ENCODE data around the gene UBASH3A.

Gene UBASH3A

GRCh38 chr21:42423685-42424084 lies 20.0 kb downstream of the UBASH3A start:
- TF ChIP-seq CTCF (IDR thresholded peaks at IDR 0.05): no peak
- intact Hi-C loops (cut with DNase I; ENCODE audit: low total_unique reads): no loop called here
- H3K36me3 ChIP-seq: no peaks in the 10 kb centered on the region
- no peaks in the 10 kb centered on the region for H3K9me3 ChIP-seq
- no peak overlapping the region for H3K27ac ChIP-seq
- no peaks in the 10 kb centered on the region for H3K4me1 ChIP-seq
- peaks cover 0 to 31% of the 10 kb centered on the region in 2 donors for H3K27me3 ChIP-seq
- no peak overlapping the region for H3K4me3 ChIP-seq
- no peak for DNase-seq

DNA sequence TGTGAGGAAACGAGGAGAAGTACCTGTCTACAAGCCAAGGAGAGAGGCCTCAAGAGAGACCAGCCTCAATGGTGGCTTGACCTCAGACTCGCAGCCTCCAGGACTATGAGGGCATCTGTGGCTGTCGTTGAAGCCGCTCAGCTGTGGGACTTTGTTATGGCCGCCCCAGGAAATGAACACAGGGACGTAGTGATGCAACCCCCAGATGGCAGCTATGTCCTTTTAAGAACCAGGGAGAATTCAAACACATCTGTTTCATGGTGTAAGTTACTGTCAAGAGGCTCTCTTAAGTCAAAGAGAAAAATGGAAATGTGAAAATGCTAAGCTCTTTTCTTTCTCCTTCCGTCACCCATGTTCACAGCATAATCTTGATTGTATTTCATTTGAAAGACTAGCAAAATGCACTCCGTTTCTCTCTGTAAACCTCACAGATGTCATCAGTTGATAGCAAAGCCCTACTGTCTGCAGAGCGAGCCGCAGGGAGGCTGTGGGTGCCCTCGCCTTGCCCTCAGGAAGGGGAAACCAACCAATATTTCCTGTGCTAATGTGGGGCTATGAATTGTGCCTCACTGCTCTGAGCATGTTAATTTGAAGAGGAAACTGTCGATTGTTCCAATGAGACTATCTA lies 21.3 kb downstream of the UBASH3A start:
- Histone ChIP-seq H3K9me3 (no peaks in the 10 kb centered on the region), H3K4me1 (no peaks in the 10 kb centered on the region), H3K27ac (no peak overlapping the region), H3K27me3 (peaks cover 0 to 39% of the 10 kb centered on the region in 2 donors), H3K4me3 (no peak overlapping the region), H3K36me3 (no peaks in the 10 kb centered on the region)
- TF ChIP-seq CTCF (IDR thresholded peaks at IDR 0.05): no peak
- DNase-seq: no peak
- intact Hi-C loops (cut with DNase I; ENCODE audit: low total_unique reads): no loop called here

DNA sequence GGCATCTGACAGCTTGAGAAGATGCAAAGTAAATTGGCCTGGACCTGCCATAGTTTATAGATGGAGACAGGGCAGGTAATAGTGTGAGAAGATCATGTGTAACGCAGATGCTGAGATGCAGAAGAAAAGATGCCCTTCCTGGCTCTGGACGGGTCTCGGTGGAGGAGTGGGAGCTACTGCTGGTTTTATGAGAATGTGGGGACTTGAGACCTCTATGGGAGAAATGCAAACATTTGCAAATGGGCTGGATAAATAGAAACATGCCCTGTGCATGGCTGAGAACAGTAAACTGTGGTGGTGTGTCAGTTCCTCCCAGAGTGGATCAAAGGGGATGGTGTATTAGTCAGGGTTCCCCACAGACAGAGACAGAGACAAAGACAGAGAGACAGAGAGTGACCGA lies 21.9 kb downstream of the UBASH3A start:
- H3K36me3 ChIP-seq: no peaks in the 10 kb centered on the region
- intact Hi-C loops (cut with DNase I; ENCODE audit: low total_unique reads): no loop called here
- H3K4me3 ChIP-seq: no peak overlapping the region
- no peak for TF ChIP-seq CTCF (IDR thresholded peaks at IDR 0.05)
- no peaks in the 10 kb centered on the region for H3K4me1 ChIP-seq
- H3K27ac ChIP-seq: no peak overlapping the region
- no peaks in the 10 kb centered on the region for H3K9me3 ChIP-seq
- DNase-seq: no peak
- peaks cover 0 to 44% of the 10 kb centered on the region in 2 donors for H3K27me3 ChIP-seq

DNA sequence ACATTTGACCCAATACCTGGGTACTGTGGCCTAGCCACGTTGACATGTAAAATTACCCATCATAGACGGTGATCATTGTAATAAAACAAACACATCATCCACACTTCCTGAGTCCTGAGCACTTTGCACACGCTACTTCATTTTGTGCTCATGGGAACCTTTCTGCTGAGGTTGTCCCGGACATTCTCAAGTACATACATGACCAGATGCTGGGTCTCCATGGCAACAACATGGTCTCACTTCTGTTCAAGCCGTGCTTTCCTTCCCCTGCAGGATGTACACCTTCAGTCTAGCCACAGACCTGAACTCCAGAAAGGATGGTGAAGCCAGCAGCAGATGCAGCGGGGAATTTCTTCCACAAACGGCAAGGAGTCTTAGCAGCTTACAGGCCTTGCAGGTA lies 22.7 kb downstream of the UBASH3A start:
- H3K27me3 ChIP-seq: peaks cover 0 to 45% of the 10 kb centered on the region in 2 donors
- H3K9me3 ChIP-seq: no peaks in the 10 kb centered on the region
- no peaks in the 10 kb centered on the region for H3K36me3 ChIP-seq
- H3K27ac ChIP-seq: no peak overlapping the region
- intact Hi-C loops (cut with DNase I; ENCODE audit: low total_unique reads): no loop called here
- no peak for TF ChIP-seq CTCF (IDR thresholded peaks at IDR 0.05)
- no peak overlapping the region for H3K4me3 ChIP-seq
- H3K4me1 ChIP-seq: no peaks in the 10 kb centered on the region
- DNase-seq: no peak

- no peaks in the 10 kb centered on the region for H3K4me1 ChIP-seq
- no peaks in the 10 kb centered on the region for H3K36me3 ChIP-seq
- H3K4me3 ChIP-seq: no peak overlapping the region
- intact Hi-C loops (cut with DNase I; ENCODE audit: low total_unique reads): no loop called here
- TF ChIP-seq CTCF (IDR thresholded peaks at IDR 0.05): no peak
- H3K9me3 ChIP-seq: peaks cover 0 to 3% (median 0%) of the 10 kb centered on the region in 3 donors
- no peak overlapping the region for H3K27ac ChIP-seq
- DNase-seq: no peak
- H3K27me3 ChIP-seq: peaks cover 0 to 45% of the 10 kb centered on the region in 2 donors
These were observed 23.3 kb downstream of the UBASH3A start for GRCh38 chr21:42426876-42427480.
